ENCODE measurements around the gene NFAT5.
A peak's percentile ranks its signal among the peaks of the same experiment; 100 is the strongest.

The NFAT5 gene

GRCh38 chr16:69698404-69698803 lies 132.6 kb downstream of the NFAT5 start:
- H3K4me3 ChIP-seq (ENCODE audit: low read length) = no peak overlapping the region
- TF ChIP-seq CTCF (IDR thresholded peaks at IDR 0.05; ENCODE audit: insufficient read depth, low read depth, low read length, missing control alignments) = no peak
- DNase-seq (ENCODE audit: low read depth) = no peak

- no peak for DNase-seq (ENCODE audit: low read depth)
- no peak overlapping the region for H3K4me3 ChIP-seq (ENCODE audit: low read length)
- no peak for TF ChIP-seq CTCF (IDR thresholded peaks at IDR 0.05; ENCODE audit: insufficient read depth, low read depth, low read length, missing control alignments)
Observed at GRCh38 chr16:69699915-69700314, 134.1 kb downstream of the NFAT5 start.

GRCh38 chr16:69701452-69701851 lies 135.7 kb downstream of the NFAT5 start:
- DNase-seq (ENCODE audit: low read depth) = no peak
- no peak for TF ChIP-seq CTCF (IDR thresholded peaks at IDR 0.05; ENCODE audit: insufficient read depth, low read depth, low read length, missing control alignments)
- H3K4me3 ChIP-seq (ENCODE audit: low read length) = no peak overlapping the region

- no peak for DNase-seq (ENCODE audit: low read depth)
- no peak for TF ChIP-seq CTCF (IDR thresholded peaks at IDR 0.05; ENCODE audit: insufficient read depth, low read depth, low read length, missing control alignments)
- H3K4me3 ChIP-seq (ENCODE audit: low read length) = no peak overlapping the region
Observed at GRCh38 chr16:69701866-69702265, 136.1 kb downstream of the NFAT5 start.

GRCh38 chr16:69703638-69704037 lies 137.9 kb downstream of the NFAT5 start:
- no peak for DNase-seq (ENCODE audit: low read depth)
- no peak for TF ChIP-seq CTCF (IDR thresholded peaks at IDR 0.05; ENCODE audit: insufficient read depth, low read depth, low read length, missing control alignments)
- no peak overlapping the region for H3K4me3 ChIP-seq (ENCODE audit: low read length)

- peak overlapping the region; percentile 18 for H3K4me3 ChIP-seq (ENCODE audit: low read length)
- TF ChIP-seq CTCF (IDR thresholded peaks at IDR 0.05; ENCODE audit: insufficient read depth, low read depth, low read length, missing control alignments) = no peak
Observed at GRCh38 chr16:69706256-69706974, 140.6 kb downstream of the NFAT5 start.

GRCh38 chr16:69706975-69707340 lies 141.2 kb downstream of the NFAT5 start:
- H3K4me3 ChIP-seq (ENCODE audit: low read length) = no peak overlapping the region
- no peak for DNase-seq (ENCODE audit: low read depth)
- TF ChIP-seq CTCF (IDR thresholded peaks at IDR 0.05; ENCODE audit: insufficient read depth, low read depth, low read length, missing control alignments) = no peak

More at GRCh38 chr16:69706256-69706974, 140.6 kb downstream of the NFAT5 start:
- peak; percentile 76 for DNase-seq (ENCODE audit: low read depth)

Measured in epithelial cell of esophagus (primary cell).